Ascending aorta (tissue), 2 donors: ENCODE measurements around the gene SRXN1. TPM values are rescaled to one million over a fixed set of nuclear protein-coding genes. Genes with fewer than 3 reads are reported as not detected.

ENCODE experiments used
- DNase-seq, 2 donors: peaks; one replicate each; pipeline ENCODE4 v3.0.0-alpha.2; 2019; ENCODE audit warnings: low spot score in 2 of 2
- H3K27ac ChIP-seq, 2 donors: fragments of 200-600 bp; sonication (generic); one replicate each; pipeline ENCODE4 v1.5.1; 2016 to 2017; ENCODE audit warnings: mild to moderate bottlenecking in 1 of 2
- H3K27me3 ChIP-seq: fragments of 200-600 bp; sonication (generic); one replicate; pipeline ENCODE4 v1.5.1; 2017
- H3K36me3 ChIP-seq, 2 donors: fragments of 200-600 bp; sonication (generic); one replicate each; pipeline ENCODE4 v1.5.1; 2016
- H3K4me1 ChIP-seq, 2 donors: fragments of 200-600 bp; sonication (generic); one replicate each; pipeline ENCODE4 v1.5.1; 2016 to 2017; ENCODE audit warnings: mild to moderate bottlenecking in 1 of 2
- H3K4me3 ChIP-seq, 2 donors: fragments of 200-600 bp; sonication (generic); one replicate each; pipeline ENCODE4 v1.5.1; 2016 to 2017; ENCODE audit warnings: mild to moderate bottlenecking in 1 of 2
- H3K9me3 ChIP-seq, 2 donors: fragments of 200-600 bp; sonication (generic); one replicate each; pipeline ENCODE4 v1.5.1; 2016
- intact Hi-C: fragments of 100-400 bp; cut with DNase I; formaldehyde crosslinking; loops from one replicate; pipeline ENCODE4 v1.15.1; 2023
- total RNA-seq: library from RNA; depleted of rRNA; stranded (reverse); fragments of >200 nt; gene quantifications from one replicate; pipeline ENCODE4 v1.1.0, GENCODE V29; 2016
- TF ChIP-seq, protein P1 (sequence below), 3 experiments: fragments of 200-600 bp in 2 of 3; fragments of 450-650 bp in 1 of 3; sonication (generic) in 2 of 3; IDR thresholded peaks; one replicate each; pipeline ENCODE4 v1.5.1; 2016 to 2019; ENCODE audit warnings: antibody characterized with exemption in 3 of 3, mild to moderate bottlenecking in 1 of 3, moderate library complexity in 1 of 3

Gene SRXN1
- total RNA-seq, 1 donor from 2014 or later: 28.8 TPM

DNA sequence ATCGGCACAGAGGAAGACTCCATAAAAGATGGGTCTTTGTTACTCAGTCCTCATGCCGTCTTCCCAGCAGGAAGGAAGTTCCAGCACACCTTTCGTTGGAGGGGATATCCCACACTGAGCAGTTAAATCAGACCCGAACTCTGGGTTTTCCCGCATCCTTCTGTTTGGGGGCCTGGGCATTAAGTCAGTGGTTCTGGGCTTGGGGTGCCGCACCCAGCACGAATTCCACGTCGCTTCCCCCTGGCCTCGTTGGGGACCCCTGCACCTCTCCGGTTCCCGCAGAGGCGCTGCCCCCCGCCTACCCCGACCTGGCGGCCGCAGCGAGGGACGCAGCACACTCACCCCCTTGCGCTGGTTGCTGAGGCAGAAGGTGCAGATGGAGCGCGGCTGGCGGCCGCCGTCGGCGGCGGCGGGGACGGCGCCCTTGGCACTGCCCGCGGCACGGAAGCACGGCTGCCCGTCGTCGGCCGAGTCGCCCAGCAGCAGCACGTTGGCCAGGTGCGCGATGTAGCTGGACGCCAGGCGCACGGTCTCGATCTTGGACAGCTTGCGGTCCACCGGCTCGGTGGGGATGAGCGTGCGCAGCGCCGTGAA, 43.5 kb downstream of the SRXN1 start:
- TF ChIP-seq, protein P1, sequence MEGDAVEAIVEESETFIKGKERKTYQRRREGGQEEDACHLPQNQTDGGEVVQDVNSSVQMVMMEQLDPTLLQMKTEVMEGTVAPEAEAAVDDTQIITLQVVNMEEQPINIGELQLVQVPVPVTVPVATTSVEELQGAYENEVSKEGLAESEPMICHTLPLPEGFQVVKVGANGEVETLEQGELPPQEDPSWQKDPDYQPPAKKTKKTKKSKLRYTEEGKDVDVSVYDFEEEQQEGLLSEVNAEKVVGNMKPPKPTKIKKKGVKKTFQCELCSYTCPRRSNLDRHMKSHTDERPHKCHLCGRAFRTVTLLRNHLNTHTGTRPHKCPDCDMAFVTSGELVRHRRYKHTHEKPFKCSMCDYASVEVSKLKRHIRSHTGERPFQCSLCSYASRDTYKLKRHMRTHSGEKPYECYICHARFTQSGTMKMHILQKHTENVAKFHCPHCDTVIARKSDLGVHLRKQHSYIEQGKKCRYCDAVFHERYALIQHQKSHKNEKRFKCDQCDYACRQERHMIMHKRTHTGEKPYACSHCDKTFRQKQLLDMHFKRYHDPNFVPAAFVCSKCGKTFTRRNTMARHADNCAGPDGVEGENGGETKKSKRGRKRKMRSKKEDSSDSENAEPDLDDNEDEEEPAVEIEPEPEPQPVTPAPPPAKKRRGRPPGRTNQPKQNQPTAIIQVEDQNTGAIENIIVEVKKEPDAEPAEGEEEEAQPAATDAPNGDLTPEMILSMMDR (IDR thresholded peaks at IDR 0.05): no peak
- no peaks in the 10 kb centered on the region for H3K36me3 ChIP-seq
- peak overlapping the region in 1 of 2 donors; percentile 36 for H3K4me3 ChIP-seq
- no peak overlapping the region for H3K27ac ChIP-seq
- no peaks in the 10 kb centered on the region for H3K4me1 ChIP-seq
- DNase-seq: no peak
- H3K9me3 ChIP-seq: no peaks in the 10 kb centered on the region
- intact Hi-C loops: no loop called here
- H3K27me3 ChIP-seq: no peaks in the 10 kb centered on the region

DNA sequence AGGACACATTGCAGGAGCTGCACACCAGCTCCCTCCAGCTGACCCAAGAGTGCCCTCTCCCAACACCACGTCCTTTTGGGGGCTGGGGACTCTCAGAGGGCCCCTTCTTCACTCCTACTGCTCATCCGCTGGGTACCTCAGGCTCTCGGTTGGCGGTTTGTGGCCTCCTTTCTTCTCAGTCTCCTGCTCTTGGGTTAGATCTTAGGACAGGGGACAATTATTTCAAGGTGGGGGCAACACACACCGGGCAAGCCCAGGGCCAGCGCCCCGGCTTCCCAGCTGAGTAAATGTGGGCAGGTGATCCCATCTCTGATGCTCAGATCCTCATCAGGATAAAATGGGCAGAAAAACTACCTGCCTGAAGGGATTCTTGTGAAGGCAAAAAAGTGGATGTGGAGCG, 44.0 kb downstream of the SRXN1 start:
- H3K9me3 ChIP-seq: no peaks in the 10 kb centered on the region
- no peak for DNase-seq
- no peaks in the 10 kb centered on the region for H3K27me3 ChIP-seq
- H3K36me3 ChIP-seq: no peaks in the 10 kb centered on the region
- TF ChIP-seq, protein P1 (IDR thresholded peaks at IDR 0.05): no peak
- H3K27ac ChIP-seq: no peak overlapping the region
- H3K4me1 ChIP-seq: no peaks in the 10 kb centered on the region
- no peak overlapping the region for H3K4me3 ChIP-seq
- intact Hi-C loops: no loop called here

DNA sequence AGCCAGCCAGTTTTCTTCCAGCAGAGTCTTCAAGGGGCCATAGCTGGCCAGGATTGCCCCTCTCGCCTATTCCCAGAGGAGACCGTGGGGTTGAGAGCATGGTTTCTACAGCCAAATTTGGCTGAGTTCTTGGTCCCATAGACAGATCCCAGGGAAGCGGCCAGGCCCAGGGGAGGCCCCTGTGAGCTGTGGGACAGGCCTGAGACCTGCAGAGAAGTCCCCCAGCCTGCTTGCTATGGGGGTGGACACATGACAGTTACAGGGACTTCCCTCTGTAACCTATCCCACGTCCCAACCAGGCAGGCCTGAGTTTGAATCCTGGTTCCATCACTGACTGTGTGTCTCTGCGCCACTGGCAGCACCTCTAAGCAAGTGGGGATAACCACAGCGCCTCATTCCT, 45.5 kb downstream of the SRXN1 start:
- TF ChIP-seq, protein P1 (IDR thresholded peaks at IDR 0.05): no peak
- Histone ChIP-seq H3K9me3 (no peaks in the 10 kb centered on the region), H3K4me3 (no peak overlapping the region), H3K27me3 (no peaks in the 10 kb centered on the region), H3K4me1 (no peaks in the 10 kb centered on the region), H3K27ac (no peak overlapping the region), H3K36me3 (no peaks in the 10 kb centered on the region)
- intact Hi-C loops: no loop called here
- DNase-seq: no peak

DNA sequence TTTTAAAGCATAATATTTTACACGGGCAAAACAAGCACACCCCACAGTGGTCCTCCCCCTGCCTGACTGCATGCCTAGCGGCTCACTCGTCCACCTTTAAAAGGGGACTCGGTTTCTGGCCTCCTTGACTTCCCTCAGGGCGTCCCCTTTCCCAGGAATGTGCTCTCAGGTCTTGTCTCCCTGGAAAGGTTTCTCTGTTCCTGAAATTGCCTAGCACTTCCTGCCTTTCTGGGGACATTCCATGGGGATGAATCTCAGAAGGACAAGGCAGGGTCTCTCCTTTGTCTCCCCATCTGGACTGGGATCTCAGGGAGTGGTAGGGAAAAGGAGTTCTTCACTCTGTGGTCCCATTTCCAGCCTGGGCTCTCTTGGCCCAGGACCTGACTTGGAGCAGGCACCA, 47.8 kb downstream of the SRXN1 start:
- no peak for DNase-seq
- intact Hi-C loops: no loop called here
- Histone ChIP-seq H3K4me1 (no peaks in the 10 kb centered on the region), H3K36me3 (no peaks in the 10 kb centered on the region), H3K27ac (no peak overlapping the region), H3K27me3 (no peaks in the 10 kb centered on the region), H3K4me3 (no peak overlapping the region), H3K9me3 (no peaks in the 10 kb centered on the region)
- TF ChIP-seq, protein P1 (IDR thresholded peaks at IDR 0.05): no peak

DNA sequence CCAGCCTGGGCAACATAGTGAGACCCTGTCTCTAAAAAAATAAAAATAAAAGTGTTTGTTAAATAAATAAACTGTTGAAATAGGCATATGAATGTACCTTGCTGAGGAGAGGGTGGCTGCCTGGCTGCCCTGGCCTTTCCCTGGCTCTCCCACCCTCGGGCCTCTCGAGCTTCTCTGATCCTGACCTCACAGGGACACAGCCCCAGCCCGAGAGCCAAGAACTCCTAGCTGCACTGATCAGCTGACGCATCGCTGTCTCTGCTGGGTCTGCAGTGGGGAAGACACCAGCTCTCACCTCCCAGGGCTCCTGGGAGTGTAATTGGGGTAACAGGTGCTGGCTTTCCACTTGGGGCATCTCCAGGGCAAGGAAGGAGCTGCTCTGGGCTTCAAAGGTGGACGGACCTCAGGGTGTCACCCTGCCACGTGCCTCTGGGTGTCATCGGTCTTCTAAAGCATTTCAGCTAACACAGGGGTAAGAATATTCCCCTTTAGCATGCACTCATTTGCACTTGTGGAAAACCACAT, 49.8 kb downstream of the SRXN1 start:
- H3K27me3 ChIP-seq: no peaks in the 10 kb centered on the region
- H3K9me3 ChIP-seq: no peaks in the 10 kb centered on the region
- intact Hi-C loops: no loop called here
- H3K4me3 ChIP-seq: no peak overlapping the region
- DNase-seq: no peak
- TF ChIP-seq, protein P1 (IDR thresholded peaks at IDR 0.05): no peak
- no peak overlapping the region for H3K27ac ChIP-seq
- H3K4me1 ChIP-seq: no peaks in the 10 kb centered on the region
- no peaks in the 10 kb centered on the region for H3K36me3 ChIP-seq
